Calu3 (cell line): Measurements from ENCODE around the gene PLPP6. TPM values are rescaled to one million over a fixed set of nuclear protein-coding genes. Genes with fewer than 3 reads are reported as not detected.

Experiments
- BruUV-seq: library from RNA; stranded (reverse); fragments of 400-500 nt; replicated peaks from 2 replicates; lab custom pipeline; 2021; lab: Mats Ljungman, UMichigan
- CTCF ChIA-PET: fragments of 300-600 bp; sonication (Branson Sonifier 250); formaldehyde crosslinking; loops from one replicate; lab custom pipeline; 2022; ENCODE audit warnings: antibody characterized with exemption; lab: Charles Lee
- DNase-seq: peaks from one replicate; pipeline ENCODE4 v3.0.0; 2022
- H3K27ac Mint-ChIP-seq: one replicate; pipeline ENCODE4 v1.8.0; 2022; ENCODE audit warnings: mixed read lengths; ENCODE audit not compliant: unreplicated experiment
- H3K27me3 Mint-ChIP-seq: one replicate; pipeline ENCODE4 v1.8.0; 2022; ENCODE audit warnings: mixed read lengths; ENCODE audit not compliant: unreplicated experiment
- H3K36me3 Mint-ChIP-seq: one replicate; pipeline ENCODE4 v1.8.0; 2022; ENCODE audit warnings: mild to moderate bottlenecking, moderate library complexity, mixed read lengths; ENCODE audit not compliant: insufficient read depth, unreplicated experiment
- H3K4me1 Mint-ChIP-seq: one replicate; pipeline ENCODE4 v1.8.0; 2022; ENCODE audit warnings: mild to moderate bottlenecking, low read depth, mixed read lengths; ENCODE audit not compliant: unreplicated experiment
- H3K4me3 Mint-ChIP-seq: one replicate; pipeline ENCODE4 v1.8.0; 2022; ENCODE audit warnings: mild to moderate bottlenecking, low read depth, moderate library complexity, mixed read lengths; ENCODE audit not compliant: unreplicated experiment
- H3K9me3 Mint-ChIP-seq: one replicate; pipeline ENCODE4 v1.8.0; 2022; ENCODE audit warnings: low read depth, mixed read lengths; ENCODE audit not compliant: unreplicated experiment
- intact Hi-C: fragments of 100-400 bp; cut with micrococcal nuclease; formaldehyde crosslinking; loops from one replicate; pipeline ENCODE4 v1.10.0; 2022; ENCODE audit not compliant: unreplicated experiment
- total RNA-seq: library from RNA; stranded (reverse); gene quantifications from 2 replicates; pipeline ENCODE4 v1.2.3, GENCODE V29; 2022
- TF ChIP-seq, protein P1 (sequence below): fragments of 200-600 bp; IDR thresholded peaks from one replicate; pipeline ENCODE4 v1.8.0; 2022; ENCODE audit warnings: antibody characterized with exemption; ENCODE audit not compliant: unreplicated experiment

PLPP6 gene
- total RNA-seq, 1 experiment from 2014 or later, result 10.3 TPM

DNA sequence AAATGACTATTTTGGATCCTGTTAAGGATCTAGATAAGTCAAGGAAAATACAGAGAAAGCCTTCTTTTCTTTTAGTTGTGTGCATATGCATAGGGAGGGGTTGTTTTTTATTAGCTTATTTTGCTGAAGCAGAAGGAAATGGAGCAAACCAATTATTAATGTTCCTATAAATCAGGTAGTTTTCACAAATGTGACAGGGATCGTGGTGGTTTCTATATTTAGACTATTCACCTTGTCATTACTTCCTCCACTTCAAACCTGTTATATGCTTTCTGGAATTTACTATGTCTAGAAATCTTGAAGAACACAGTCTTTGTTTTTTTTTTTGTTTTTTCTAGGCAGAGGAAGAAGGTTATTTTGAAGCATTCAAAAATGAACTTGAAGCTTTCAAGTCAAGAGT lies 39.4 kb downstream of the PLPP6 start:
- no peak for DNase-seq
- no TSS peak for BruUV-seq
- CTCF ChIA-PET, result interaction anchor here (0.6 kb wide), 1 partner anchor 702 kb away, joined by 3 read pairs; no protein-coding TSS in a partner anchor
- Mint-ChIP-seq H3K27me3 (no peaks in the 10 kb centered on the region), H3K4me1 (no peaks in the 10 kb centered on the region), H3K9me3 (no peaks in the 10 kb centered on the region), H3K36me3 (peaks cover 17% of the 10 kb centered on the region), H3K27ac (no peak overlapping the region), H3K4me3 (no peak overlapping the region)
- intact Hi-C loops, result no loop called here
- TF ChIP-seq, protein P1, sequence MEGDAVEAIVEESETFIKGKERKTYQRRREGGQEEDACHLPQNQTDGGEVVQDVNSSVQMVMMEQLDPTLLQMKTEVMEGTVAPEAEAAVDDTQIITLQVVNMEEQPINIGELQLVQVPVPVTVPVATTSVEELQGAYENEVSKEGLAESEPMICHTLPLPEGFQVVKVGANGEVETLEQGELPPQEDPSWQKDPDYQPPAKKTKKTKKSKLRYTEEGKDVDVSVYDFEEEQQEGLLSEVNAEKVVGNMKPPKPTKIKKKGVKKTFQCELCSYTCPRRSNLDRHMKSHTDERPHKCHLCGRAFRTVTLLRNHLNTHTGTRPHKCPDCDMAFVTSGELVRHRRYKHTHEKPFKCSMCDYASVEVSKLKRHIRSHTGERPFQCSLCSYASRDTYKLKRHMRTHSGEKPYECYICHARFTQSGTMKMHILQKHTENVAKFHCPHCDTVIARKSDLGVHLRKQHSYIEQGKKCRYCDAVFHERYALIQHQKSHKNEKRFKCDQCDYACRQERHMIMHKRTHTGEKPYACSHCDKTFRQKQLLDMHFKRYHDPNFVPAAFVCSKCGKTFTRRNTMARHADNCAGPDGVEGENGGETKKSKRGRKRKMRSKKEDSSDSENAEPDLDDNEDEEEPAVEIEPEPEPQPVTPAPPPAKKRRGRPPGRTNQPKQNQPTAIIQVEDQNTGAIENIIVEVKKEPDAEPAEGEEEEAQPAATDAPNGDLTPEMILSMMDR, result no peak

DNA sequence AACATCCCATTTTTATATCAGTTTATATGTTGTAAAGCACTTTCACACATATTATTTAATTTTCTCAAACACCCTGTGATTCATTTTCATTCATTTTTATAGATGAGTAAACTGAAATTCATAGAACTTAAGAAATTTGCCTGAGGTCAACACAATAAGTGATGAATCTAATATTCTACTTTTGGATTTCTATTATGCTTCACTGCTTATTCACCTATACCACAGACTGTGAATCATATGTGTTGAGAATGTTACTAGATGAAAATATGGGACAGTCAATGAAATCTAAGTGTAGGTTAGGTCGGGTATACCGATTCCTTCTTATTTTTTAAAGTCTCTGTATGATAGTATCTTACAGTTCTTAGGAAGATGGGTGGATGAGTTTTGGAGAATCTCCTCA lies 42.0 kb downstream of the PLPP6 start:
- TF ChIP-seq, protein P1, result no peak
- intact Hi-C loops, result no loop called here
- peaks cover 17% of the 10 kb centered on the region for H3K36me3 Mint-ChIP-seq
- DNase-seq, result no peak
- H3K4me1 Mint-ChIP-seq, result no peaks in the 10 kb centered on the region
- no peak overlapping the region for H3K4me3 Mint-ChIP-seq
- CTCF ChIA-PET, result no interaction called here
- H3K27ac Mint-ChIP-seq, result no peak overlapping the region
- H3K9me3 Mint-ChIP-seq, result no peaks in the 10 kb centered on the region
- no TSS peak for BruUV-seq
- H3K27me3 Mint-ChIP-seq, result no peaks in the 10 kb centered on the region

DNA sequence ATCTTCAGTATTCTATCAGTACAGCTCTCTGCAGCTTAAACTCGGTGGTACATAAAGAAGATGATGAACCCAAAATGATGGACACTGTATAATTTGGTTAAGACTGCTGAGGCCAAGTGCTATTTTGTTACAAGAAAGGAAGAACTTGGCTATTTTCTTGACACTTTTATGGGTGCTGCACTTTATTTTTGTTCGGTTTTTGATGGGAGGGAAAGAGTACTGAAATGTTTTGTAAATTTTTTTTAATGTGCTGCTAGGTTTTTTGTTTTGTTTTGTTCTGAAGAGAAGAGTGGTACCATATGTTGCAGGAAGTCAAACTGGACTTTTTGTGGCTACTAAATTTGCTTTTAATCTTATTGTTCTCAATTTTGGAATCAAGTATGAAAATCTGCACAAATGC lies 43.9 kb downstream of the PLPP6 start:
- no TSS peak for BruUV-seq
- no peak overlapping the region for H3K4me3 Mint-ChIP-seq
- DNase-seq, result no peak
- no peak overlapping the region for H3K27ac Mint-ChIP-seq
- intact Hi-C loops, result no loop called here
- H3K36me3 Mint-ChIP-seq, result peaks cover 16% of the 10 kb centered on the region
- TF ChIP-seq, protein P1, result no peak
- no peaks in the 10 kb centered on the region for H3K27me3 Mint-ChIP-seq
- no peaks in the 10 kb centered on the region for H3K9me3 Mint-ChIP-seq
- CTCF ChIA-PET, result no interaction called here
- no peaks in the 10 kb centered on the region for H3K4me1 Mint-ChIP-seq

DNA sequence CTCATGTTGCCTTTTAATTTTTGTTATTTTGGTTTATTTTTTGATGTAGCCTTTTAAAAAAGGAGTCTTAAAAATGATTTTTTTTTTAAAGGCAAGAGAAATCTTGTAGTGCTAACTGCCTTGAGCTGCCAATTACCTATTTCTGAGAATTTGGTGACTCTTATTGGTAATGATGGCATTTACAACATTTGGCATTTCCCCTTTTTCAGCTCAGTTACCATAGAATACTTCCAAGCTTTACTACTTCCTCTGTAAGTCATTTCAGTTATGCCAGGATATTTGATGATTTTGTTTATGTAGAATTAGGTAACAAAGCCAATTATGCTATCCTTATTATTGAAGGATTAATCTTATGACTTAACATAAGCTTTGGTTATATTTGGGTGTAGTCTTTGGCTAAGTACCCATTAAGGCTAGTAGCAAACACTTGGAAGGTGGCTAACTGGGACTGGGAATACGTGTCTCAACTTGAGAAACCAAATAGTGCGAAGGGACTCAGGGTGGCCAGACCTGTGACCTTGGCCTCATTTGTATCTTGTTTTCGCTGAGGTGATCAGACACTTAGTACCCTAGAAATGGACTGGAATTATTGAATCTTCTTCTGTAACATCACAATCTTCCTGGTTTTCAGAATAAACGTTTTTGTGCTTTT lies 45.0 kb downstream of the PLPP6 start:
- peaks cover 7% of the 10 kb centered on the region for H3K36me3 Mint-ChIP-seq
- intact Hi-C loops, result no loop called here
- H3K4me3 Mint-ChIP-seq, result no peak overlapping the region
- no peak overlapping the region for H3K27ac Mint-ChIP-seq
- no peaks in the 10 kb centered on the region for H3K9me3 Mint-ChIP-seq
- TF ChIP-seq, protein P1, result no peak
- BruUV-seq, result no TSS peak
- no peaks in the 10 kb centered on the region for H3K27me3 Mint-ChIP-seq
- CTCF ChIA-PET, result no interaction called here
- no peak for DNase-seq
- no peaks in the 10 kb centered on the region for H3K4me1 Mint-ChIP-seq
